Stimulated activated CD8-positive, alpha-beta memory T cell treated with anti-CD3 and anti-CD28 coated beads, Interleukin-2, amount 100 ng/mL, for 48 hours (primary cell): ENCODE data around the gene ADGRD1.

Experiments
- DNase-seq, 2 donors: peaks; one replicate each; pipeline ENCODE4 v3.0.0-alpha.2; 2020; ENCODE audit warnings: low read depth in 2 of 2

ADGRD1 gene

DNA sequence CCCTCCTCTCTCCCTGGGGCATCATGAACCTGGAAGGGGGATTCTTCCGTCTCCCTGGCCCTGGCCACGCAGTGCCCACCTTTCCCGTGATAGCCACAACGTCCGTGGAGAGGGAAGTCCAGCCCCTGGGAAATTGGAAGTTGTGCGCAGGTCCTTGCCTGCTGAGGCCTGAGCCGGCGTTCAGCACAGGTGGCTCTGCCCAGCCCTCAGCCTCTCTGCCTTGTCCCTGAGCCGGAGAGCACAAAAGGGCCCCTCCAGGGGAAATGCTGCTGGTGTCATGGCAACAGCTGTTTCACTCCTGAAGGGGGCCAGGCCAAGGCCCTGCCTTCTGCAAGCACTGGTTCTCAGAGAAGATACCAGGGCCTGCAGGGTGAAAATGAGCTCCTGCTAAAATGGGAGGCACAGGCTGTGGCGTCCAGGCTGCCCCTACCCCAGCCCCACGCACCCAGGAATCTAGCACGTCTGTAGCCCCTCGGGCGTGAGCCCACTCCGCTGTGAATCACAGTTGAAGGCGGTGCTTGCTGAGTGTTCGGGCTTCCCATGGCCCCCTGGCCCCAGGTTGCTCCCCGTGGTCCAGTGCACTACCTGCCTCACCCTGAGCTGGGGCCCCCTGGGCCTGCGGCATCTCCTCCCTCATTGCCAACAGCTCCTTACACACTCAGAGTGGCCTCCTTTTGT, 149.4 kb downstream of the ADGRD1 start:
- no peak for DNase-seq

DNA sequence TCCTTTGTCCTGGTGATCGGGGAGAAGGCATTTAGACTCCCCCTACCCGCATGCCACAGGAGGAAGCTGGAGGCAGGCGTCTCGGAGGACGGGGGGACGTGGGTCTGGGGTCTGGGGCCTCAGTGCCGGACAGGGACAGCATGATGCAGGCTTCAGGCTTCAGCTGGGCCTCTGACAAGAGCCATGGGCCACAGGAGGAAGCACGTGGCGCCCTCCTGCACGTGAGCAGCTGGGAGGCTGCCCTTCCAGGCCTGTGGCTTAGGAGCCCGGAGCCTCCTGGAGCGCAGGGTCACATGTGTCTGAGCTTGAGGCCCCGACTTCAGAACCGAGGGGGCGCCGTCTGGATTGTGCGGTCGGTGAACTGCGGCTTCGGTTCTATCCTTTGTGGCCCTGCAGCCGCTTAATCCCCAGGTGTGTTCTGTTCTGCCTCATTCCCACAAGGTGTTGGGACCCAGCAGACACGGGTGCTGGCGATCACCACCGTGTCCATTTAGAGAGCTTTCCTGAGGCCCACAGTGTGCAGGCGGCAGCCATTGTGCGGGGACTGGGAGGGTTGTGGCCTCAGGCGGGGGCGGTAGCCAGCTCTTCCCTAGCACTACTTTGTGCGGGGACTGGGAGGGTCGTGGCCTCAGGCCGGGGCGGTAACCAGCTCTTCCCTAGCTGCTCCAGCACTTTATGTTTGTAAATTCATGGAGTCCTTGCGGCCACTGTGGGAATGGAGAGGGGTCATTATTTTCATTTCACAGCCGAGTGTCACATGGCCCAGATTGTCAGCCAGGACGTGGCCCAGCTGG, 150.2 kb downstream of the ADGRD1 start:
- no peak for DNase-seq

DNA sequence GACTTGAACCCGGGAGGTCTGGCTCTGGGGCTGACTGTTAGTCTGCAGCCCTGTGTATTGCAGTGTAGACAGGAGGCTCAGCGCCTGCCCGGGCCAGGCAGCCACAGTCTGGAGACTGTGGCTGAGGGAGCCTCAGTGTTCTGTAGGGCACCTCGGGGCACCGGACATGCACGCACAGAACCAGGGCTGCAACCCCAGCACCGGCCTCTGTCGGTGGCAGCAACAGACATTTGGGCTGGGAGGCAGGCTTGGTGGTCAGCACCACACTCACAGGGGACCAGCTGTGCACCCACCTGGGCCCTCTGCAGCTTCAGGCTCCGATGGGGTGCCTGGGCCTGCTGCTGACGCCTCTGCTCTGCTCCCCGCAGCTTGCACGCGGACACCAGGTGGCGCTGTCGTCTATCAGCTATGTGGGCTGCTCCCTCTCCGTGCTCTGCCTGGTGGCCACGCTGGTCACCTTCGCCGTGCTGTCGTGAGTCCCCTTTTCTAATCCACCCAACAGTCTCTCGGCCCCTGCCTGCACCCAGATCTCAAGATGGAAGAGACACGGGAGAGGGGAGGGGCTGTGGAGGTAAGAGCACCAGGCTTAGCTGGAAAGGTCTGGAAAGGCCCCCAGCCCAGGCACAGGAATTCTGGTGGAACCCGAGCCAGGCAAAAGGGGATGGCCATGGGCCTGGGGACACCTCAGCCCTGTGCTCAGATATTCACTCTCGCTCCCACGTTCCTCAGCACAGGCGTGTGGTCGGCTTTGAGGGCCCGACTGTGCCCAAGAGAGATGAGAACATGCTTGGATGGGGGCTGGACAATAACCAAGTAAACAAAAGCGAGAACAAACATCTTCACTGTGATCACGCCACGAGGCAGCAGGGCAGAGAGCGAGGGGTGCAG, 151.0 kb downstream of the ADGRD1 start:
- peak; percentile 82 to 84 for DNase-seq

DNA sequence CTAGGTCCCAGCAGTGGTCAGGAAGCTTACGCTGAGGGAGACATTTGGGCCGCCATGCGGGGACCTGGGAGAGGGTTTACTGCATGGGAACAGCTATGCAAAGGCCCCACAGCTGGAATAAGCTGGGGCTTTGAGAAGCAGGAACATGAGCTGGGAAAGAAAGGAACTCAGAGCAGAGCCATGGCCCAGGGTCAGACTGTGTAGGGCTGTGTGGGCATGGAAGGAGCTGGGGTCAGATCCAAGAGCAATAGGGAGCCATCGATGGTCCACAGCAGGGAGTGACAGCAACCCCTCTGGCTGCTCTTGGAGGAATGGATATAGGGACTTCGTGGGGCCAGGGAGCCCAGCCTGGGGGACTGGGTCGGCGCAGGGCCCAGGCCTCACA, 151.6 kb downstream of the ADGRD1 start:
- no peak for DNase-seq

DNA sequence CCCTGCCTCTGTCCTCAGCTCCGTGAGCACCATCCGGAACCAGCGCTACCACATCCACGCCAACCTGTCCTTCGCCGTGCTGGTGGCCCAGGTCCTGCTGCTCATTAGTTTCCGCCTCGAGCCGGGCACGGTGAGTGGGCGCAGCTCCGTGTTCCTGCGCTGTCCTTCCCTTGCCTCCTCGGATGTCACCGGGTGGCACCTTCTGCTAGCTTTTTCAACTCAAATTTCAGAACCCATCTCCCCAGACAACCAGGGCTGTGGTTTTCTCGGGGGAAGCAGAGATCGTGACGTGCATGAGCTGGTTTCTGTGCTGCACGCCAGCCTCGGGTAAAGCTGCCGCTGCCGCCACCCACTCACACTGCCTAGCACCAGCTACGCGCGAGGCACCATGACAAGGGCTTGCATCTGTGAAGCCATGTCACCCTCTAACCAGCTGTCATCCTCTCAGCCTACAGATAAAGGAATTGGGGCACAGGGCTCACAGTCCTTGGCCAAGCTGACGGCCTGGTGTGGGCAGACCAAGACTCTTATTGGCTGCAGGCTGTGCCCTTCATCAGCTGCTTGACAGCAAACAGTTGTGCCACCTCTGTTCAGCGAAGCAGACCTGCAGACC, 152.1 kb downstream of the ADGRD1 start:
- DNase-seq, result peak; percentile 44 to 48

DNA sequence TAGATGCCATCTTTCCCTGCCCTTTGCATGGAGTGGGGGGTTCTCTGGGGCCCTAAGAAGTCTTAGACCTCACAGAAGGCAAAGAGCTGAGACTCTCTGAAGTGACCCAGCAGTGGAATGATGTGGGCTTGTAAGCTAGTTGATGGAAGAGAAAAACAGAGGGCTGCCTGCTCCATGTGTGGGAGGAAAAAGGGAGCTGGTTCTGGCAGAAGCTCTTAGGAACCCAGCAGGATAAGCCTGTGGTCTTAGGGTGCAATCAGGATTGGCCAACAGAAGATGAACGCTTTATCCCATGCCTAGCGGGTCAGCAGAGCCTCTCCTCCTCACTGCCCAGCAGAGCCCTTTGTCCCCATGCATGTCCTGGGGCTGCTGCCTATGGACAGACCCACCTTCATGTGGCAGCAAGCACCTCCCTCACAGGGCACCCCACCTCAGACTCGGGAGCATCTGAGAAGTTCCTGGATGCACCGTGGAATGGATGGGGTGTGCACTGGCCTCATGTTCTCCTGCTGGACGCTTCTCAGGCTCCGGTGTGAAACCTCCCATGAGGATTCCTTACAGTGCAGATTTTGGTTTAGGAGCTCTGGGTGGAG, 152.7 kb downstream of the ADGRD1 start:
- DNase-seq, result no peak

DNA sequence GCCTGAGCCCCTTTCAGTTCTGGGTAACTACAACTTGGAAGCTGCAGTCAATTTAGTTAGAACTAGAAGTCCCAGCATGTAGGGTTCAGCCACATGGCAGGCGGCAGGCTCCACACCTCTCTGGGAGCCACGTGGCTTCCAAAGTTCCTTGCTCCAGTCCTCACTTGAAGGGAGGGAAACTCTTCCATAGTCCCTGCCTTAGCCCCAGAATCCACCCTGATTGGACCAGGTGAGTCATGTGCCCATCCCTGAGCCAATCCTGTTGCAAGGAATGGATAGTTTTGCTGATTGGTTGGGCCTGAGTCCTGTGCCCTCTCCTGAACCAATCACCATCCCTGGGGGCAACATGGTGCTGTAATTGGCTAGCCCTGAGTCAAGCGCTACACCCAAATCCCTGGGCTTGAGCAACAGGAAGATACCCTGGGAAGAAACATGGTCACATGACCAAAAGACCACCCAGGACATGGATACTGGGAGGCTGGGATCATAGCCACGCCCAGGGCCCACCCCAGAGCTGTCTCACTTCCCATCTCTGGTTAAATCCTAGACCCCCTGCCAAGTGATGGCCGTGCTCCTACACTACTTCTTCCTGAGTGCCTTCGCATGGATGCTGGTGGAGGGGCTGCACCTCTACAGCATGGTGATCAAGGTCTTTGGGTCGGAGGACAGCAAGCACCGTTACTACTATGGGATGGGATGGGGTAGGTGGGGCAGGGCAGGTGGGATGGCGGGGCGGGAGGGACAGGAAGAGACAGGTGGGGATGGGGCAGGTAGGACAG, 154.7 kb downstream of the ADGRD1 start:
- no peak for DNase-seq

DNA sequence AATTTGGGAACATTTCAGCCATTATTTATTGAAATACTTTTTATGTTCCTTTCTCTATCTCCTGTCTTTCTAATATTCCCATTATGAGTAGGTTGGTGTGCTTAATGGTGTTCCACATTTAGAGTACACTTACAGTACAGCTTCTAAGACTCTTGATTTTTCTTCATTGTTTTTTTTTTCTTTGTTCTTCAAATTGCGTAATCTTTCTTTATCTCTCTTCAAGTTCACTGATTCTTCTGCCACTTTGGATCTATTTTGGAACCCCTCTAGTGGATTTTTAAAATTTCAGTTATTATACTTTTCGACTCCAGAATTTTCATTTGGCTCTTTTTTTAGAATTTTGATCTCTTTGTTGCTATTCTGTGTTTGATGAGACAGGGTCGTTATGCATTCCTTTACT, 157.7 kb downstream of the ADGRD1 start:
- no peak for DNase-seq

DNA sequence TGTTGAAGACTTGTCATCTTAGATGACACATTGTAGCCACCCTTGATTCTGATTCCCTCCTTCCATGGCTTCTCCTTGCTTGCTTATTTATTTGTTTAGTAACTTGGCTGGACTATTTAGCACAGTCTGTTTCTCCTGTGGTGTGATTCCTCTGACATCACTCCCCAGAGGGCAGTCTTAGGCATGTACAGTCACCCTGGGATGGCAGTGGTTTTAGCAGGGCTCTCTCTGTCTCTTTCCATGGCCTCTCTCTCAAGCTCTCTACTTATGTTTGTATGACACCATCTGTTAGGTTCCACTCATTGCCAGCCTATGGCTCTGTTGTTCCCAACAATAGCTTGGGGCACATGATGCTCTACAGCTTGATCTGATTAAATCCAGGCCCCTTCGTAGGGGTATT, 158.3 kb downstream of the ADGRD1 start:
- DNase-seq, result no peak

DNA sequence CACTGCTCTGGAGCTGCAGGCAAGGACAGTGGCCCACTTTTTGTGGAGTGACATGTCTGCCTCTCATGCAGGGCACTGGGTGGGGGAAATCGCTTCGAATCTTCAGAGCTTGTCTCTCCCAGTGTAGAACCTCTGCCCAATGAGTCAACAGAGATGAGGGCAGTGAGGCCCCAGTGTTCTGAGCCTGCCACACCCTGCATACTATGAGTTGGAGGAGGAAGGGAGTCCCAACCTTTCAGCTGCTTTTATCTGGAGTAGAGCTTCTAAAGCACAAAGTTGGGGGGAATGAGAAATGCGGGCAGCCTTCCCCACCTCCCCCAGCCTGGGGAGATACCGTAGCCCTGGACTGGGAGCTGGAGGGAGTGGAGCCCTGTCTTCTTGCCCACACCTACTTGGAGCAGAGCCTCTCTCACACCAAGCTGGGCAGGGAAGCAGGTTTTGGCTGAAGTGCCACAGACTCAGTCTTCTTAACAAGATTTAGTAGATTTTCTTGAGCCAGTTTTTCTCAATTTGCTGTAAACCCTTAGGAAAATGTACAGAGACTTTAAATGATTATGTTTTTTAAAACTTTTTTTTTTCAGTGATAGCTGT, 159.1 kb downstream of the ADGRD1 start:
- no peak for DNase-seq

DNA sequence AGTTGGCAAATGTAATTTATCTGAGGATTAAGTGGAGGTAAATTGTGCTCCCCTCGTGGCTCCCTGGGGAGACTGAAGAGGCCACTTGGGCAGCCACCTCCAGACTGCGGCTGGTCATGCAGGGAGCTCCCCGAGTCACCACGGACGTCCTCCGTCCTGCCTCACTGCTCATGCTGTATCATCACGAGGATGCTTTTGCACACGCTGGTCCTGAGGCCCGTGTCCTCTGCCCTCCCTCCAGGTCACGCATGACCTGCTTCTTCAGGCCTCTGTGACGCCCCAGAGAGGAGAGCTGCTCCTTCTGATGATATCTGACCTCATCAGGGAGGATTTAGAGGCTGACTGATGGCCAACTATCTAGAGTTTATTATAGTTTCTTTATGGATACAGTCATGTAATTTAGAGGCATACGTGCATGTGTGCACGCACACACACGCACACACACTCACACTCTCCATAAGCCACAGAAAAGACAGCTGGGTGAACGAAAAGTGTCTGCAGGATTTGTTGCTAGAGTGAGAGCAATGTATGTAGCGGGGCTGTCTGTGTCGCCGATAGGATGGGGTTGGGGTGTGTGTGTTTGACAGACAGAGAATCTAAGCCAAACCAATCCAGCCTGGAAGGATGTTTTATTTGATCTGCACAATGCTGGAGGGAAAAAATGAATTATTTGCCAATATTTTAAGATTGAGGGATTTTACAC, 160.0 kb downstream of the ADGRD1 start:
- no peak for DNase-seq

DNA sequence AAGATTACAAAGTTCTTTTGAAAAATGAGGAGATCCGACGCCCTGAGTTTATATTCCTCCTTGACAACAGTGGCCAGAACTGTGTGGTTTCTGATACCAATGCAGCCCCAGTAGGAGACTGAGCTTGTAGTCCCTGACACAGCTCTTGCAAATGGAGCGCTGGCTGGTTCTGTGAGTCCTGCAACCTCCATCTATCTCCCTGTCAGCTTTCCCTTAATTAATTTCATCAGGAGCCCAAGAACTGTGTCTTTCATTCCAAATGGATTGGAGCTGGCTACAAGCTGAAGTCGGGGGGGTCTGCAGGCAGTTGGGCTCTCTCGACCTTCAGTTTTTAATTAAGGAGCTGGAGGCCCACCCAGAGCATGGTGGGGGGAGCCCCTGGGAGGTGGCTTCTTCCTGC, 160.6 kb downstream of the ADGRD1 start:
- no peak for DNase-seq

DNA sequence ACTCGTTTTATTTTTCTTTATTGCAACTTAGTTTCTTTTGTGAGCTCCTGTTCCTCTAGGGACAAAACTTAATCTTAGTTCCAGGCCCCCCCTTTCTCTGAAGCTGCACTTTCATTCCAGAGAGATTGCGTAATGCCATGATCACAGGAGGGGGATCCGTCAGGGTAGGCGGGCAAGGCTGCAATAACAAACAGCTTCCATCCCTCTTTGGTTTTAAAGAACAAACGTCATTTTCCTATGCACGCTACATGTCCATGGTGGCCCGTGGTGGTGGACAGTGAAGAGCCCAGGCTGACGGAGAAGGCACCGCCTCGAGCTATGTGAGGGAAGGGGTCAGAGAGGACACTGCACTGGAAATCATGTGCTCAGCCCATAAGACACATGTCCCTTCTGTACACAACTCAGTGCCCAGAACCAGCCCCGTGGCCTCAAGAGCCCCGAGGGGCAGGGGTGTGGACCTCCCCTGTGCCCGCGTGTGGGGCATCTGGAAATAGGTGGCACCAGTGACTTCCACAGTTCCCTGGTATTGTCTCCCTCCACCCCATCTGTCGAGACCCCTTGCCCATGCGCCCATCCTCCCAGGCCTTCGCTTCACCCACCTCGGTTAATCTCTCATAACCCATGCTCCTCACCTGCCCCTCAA, 161.4 kb downstream of the ADGRD1 start:
- DNase-seq, result no peak

DNA sequence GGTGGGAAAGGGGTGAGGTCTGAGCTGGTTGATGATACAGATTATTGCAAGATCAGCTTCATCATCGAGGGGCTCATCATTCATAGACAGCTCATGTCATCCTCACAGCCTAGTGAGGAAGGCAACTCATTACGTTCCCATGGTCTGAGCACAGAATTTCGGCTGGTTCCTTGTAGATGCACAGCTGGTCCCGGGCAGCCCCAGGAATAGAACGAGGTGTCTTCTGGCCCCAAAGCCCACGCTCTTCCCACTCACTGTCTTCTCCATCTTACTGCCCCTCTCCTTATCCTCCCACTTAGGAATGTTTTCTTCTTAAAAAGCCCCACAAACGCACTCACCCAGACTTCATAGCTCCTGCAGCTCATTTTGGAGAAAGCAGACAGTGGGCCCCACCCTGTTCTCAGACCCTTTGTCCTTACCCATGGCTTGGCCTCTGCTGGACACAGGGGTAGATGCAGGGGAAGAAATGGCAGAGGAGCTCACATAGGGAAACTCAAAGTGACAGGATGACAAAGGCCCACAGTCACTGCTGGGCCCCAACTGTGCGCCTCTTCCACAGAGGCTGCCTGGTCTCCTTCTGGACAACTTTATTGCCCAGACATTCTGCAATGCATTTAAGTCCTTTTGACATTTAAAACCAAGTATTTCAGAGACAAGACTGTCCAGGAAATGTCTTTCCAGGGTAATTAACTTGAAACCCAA, 162.2 kb downstream of the ADGRD1 start:
- no peak for DNase-seq

DNA sequence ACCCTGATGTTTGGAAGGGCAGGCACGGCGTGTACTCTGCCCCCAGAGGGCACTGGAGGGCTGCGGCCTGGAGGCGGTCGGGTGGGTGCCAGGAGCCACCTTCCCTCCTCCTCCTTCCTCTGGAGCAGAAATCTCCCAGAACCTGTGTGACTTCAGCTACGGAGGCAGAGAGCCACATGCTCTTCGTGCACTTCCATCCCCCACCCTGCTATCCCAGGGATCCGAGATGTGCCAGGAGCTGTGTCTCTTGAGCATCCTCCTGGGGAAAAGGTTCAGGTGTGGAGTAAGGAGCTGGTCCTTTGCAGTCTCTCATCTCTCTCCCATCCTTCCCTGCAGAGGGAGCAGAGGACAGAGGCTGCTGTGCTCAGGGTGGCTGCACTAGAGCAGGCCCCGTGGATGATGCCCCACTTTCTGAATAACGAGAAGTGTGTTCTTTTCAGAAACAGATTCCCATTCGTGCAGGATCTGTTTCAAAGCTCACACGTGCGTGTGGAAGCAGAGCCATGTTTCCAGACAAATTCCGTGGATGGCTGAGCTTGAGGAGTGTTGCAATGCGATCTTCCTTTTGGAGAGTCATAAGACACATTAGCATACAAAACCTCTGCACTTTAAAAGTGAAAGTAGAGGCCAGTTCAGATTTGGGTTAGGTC, 162.9 kb downstream of the ADGRD1 start:
- DNase-seq, result no peak

DNA sequence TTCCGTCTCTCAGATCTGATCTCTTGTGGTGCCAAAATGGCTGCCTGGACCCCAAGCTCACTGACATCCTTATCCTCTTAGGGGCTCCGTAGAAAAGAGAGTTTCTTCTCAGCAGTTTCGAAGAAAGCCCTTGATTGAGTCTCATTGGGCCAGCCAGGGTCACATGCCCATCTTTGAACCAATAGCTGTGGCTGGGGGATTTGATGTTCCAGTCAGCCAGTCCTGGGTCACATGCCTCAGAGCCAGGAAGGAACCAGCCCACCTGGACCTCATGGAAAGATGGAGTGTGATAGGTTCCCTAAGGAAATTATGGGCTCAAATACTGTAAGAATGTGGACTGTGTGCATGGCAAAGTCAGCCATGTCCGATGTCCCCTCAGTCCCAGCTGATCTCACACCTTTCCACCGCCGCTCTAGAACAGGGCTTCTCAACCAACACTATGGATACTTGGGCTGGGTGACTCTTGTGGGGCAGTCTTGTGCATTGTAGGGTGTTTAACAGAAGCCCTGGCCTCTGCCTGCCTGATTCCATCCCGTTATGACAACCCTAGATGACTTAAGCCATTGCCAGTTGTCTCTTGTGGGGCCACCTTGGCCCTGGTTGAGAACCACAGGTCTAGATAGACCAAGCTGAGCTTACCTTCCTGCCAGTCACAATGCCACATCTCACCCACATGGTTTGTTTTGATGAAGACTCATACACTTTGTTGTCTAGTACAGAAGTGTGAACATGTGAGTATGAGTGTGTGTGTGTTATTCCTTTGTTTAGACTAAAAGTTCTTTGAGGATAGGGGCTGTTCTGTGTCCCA, 163.9 kb downstream of the ADGRD1 start:
- DNase-seq, result no peak

DNA sequence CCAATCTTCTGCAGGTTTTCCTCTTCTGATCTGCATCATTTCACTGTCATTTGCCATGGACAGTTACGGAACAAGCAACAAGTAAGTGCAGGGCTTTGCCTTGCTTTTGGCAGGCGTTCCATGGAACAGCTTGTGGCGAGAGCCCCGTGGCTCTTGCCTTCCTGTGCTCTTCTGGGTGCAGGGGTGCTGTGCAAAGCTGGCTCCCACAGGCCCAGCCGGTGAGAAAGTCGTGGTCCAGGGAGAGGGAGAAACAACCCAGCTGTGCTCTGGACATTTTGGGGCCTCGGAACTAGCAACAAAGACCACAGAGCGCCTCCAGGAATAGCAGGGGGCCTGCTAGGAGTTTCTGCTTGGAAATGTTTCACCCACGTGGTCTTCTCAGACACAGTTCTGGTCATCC, 164.7 kb downstream of the ADGRD1 start:
- no peak for DNase-seq
